K562 (cell line): ENCODE measurements around the gene COPG2. TPM values are rescaled to one million over a fixed set of nuclear protein-coding genes. Genes with fewer than 3 reads are reported as not detected.

ENCODE experiments used
- ARID1B ChIP-seq: fragments of 450-650 bp; IDR thresholded peaks from 2 replicates; pipeline ENCODE4 v1.6.1; 2016; ENCODE audit warnings: antibody characterized with exemption, mild to moderate bottlenecking, inconsistent platforms
- ATF3 ChIP-seq, 2 experiments: fragments of 450-650 bp in 1 of 2; sonication (generic) in 1 of 2; formaldehyde crosslinking in 1 of 2; IDR thresholded peaks in 1 of 2; conservative IDR thresholded peaks in 1 of 2; 2 replicates each; pipeline versions ENCODE4 v1.6.1 to v1.8.1; 2016 to 2023; ENCODE audit warnings: mild to moderate bottlenecking in 2 of 2, moderate library complexity in 2 of 2, inconsistent platforms in 1 of 2, missing genetic modification reagents in 1 of 2
- ATF6 ChIP-seq: sonication (generic); formaldehyde crosslinking; IDR thresholded peaks from 2 replicates; pipeline ENCODE4 v1.4.0; 2020; ENCODE audit warnings: mild to moderate bottlenecking, missing genetic modification reagents
- ETV5 ChIP-seq: sonication (generic); formaldehyde crosslinking; IDR thresholded peaks from 2 replicates; pipeline ENCODE4 v1.4.0; 2020; ENCODE audit warnings: low read depth, mild to moderate bottlenecking, missing genetic modification reagents
- GTF2B ChIP-seq: IDR thresholded peaks from 2 replicates; pipeline ENCODE4 v1.6.1; 2011; ENCODE audit not compliant: insufficient read length; ENCODE audit errors: extremely low read depth
- GTF2E2 ChIP-seq: fragments of 200-800 bp; sonication (Bioruptor generic); IDR thresholded peaks from 2 replicates; pipeline ENCODE4 v1.6.1; 2016; ENCODE audit warnings: missing genetic modification characterization, missing compliant biosample characterization
- HMGXB4 ChIP-seq: sonication (generic); formaldehyde crosslinking; IDR thresholded peaks from 2 replicates; pipeline ENCODE4 v1.8.1; 2023; ENCODE audit warnings: mild to moderate bottlenecking, missing genetic modification reagents
- L3MBTL2 ChIP-seq: fragments of 450-650 bp; IDR thresholded peaks from 2 replicates; pipeline ENCODE4 v1.6.1; 2016; ENCODE audit warnings: mild to moderate bottlenecking, moderate library complexity
- MEF2D ChIP-seq: conservative IDR thresholded peaks from 2 replicates; pipeline ENCODE4 v1.6.1; 2016; ENCODE audit warnings: low read depth, missing genetic modification characterization, missing compliant biosample characterization
- NFXL1 ChIP-seq: fragments of 450-650 bp; formaldehyde crosslinking; IDR thresholded peaks from 2 replicates; pipeline ENCODE4 v1.4.0; 2021; ENCODE audit warnings: mild to moderate bottlenecking
- OTX1 ChIP-seq: fragments of 450-650 bp; formaldehyde crosslinking; IDR thresholded peaks from 2 replicates; pipeline ENCODE4 v1.4.0; 2022; ENCODE audit warnings: mild to moderate bottlenecking
- PHF20 ChIP-seq: fragments of 450-650 bp; IDR thresholded peaks from 2 replicates; pipeline ENCODE4 v1.6.1; 2018; ENCODE audit not compliant: partially characterized antibody
- PHTF2 ChIP-seq: fragments of 250-450 bp; sonication (Bioruptor Pico); IDR thresholded peaks from 2 replicates; pipeline ENCODE4 v1.5.0; 2021; ENCODE audit warnings: mild to moderate bottlenecking
- POLR2H ChIP-seq: IDR thresholded peaks from 2 replicates; pipeline ENCODE4 v1.6.1; 2016; ENCODE audit warnings: missing genetic modification characterization, low read depth, mild to moderate bottlenecking, control low read depth, missing compliant biosample characterization, moderate library complexity
- SMARCE1 ChIP-seq: fragments of 450-650 bp; IDR thresholded peaks from 2 replicates; pipeline ENCODE4 v1.7.1; 2016; ENCODE audit warnings: mild to moderate bottlenecking
- SREBF2 ChIP-seq: sonication (generic); formaldehyde crosslinking; IDR thresholded peaks from 2 replicates; pipeline ENCODE4 v1.4.0; 2020; ENCODE audit warnings: mild to moderate bottlenecking, missing genetic modification reagents
- ZBTB12 ChIP-seq: fragments of 250-450 bp; sonication (Bioruptor Pico); IDR thresholded peaks from 2 replicates; pipeline ENCODE4 v1.4.0; 2020
- ZFP1 ChIP-seq: fragments of 450-650 bp; formaldehyde crosslinking; IDR thresholded peaks from 2 replicates; pipeline ENCODE4 v1.4.0; 2020; ENCODE audit warnings: mild to moderate bottlenecking, mixed read lengths
- ZKSCAN8 ChIP-seq: fragments of 200-800 bp; sonication (Bioruptor generic); IDR thresholded peaks from 2 replicates; pipeline ENCODE4 v1.6.1; 2016; ENCODE audit warnings: missing genetic modification characterization, missing compliant biosample characterization
- ZNF347 ChIP-seq: fragments of 450-650 bp; formaldehyde crosslinking; IDR thresholded peaks from 2 replicates; pipeline ENCODE4 v1.4.0; 2020; ENCODE audit warnings: low read depth, mild to moderate bottlenecking, moderate library complexity
- ZNF436 ChIP-seq: fragments of 250-450, 450-650 bp; sonication (Bioruptor Pico); formaldehyde crosslinking; IDR thresholded peaks from 2 replicates; pipeline ENCODE4 v1.7.0; 2020; ENCODE audit warnings: mild to moderate bottlenecking
- ZNF717 ChIP-seq: fragments of 250-450 bp; sonication (Bioruptor Pico); IDR thresholded peaks from 2 replicates; pipeline ENCODE4 v1.5.0; 2021
- ZSCAN29 ChIP-seq: fragments of 450-650 bp; IDR thresholded peaks from 2 replicates; pipeline ENCODE4 v1.6.1; 2017
- polyA plus RNA-seq, 8 experiments: library from polyadenylated mRNA; depleted of rRNA in 4 of 8; stranded (reverse) in 5 of 8; unstranded in 3 of 8; fragments of >200 nt; fragmentation: Nextera tagmentation in 2 of 8; fragmentation: Illumina TruSeq in 1 of 8; extraction: Ambion mirVana in 2 of 8; extraction: Trizol in 1 of 8; gene quantifications; 2 replicates each; pipeline versions ENCODE4 v1.2.1 to v1.2.3, GENCODE V29; 2011 to 2014; ENCODE audit warnings: inconsistent platforms in 1 of 8, missing spikeins in 1 of 8
- total RNA-seq, 7 experiments: library from RNA; depleted of rRNA in 6 of 7; stranded (reverse); fragments of >200 nt in 6 of 7; fragmentation: Illumina TruSeq in 2 of 7; extraction: Trizol in 2 of 7; gene quantifications; 2 replicates each; pipeline versions ENCODE4 v1.2.1 to v1.2.3, GENCODE V29; 2011 to 2021; ENCODE audit warnings: low replicate concordance in 1 of 7

COPG2 gene
- total and polyA plus RNA-seq, 9 of the 15 experiments (the other 6 are each of a cell fraction or from before 2014, with no cell fraction given): 6.6 to 104 (median 32.5) TPM

GRCh38 chr7:130669085-130669700 lies 645 bp upstream of the COPG2 start (continued):
- no peak for TF ChIP-seq ATF3 (IDR thresholded peaks at IDR 0.05)
- TF ChIP-seq ATF3 (CRISPR knock-in tag; conservative IDR thresholded peaks at IDR 0.05): 0 out of 2 replicates have a peak, but pooled peaks have one; percentile 11
- TF ChIP-seq ZSCAN29: no peak
- TF ChIP-seq ATF6 (CRISPR knock-in tag): peak; percentile 76; the same call in 1 of the 2 replicates
- TF ChIP-seq POLR2H (tag): no peak
- 0 out of 2 replicates have a peak, but pooled peaks have one; percentile 51 for TF ChIP-seq SMARCE1
- TF ChIP-seq L3MBTL2: no peak
- TF ChIP-seq ZBTB12 (CRISPR knock-in tag): 0 out of 2 replicates have a peak, but pooled peaks have one; percentile 18
- TF ChIP-seq MEF2D (tag): no peak
- TF ChIP-seq HMGXB4 (CRISPR knock-in tag): 0 out of 2 replicates have a peak, but pooled peaks have one; percentile 0
- no peak for TF ChIP-seq ZKSCAN8 (CRISPR knock-in tag)
- TF ChIP-seq ZFP1 (CRISPR knock-in tag): 0 out of 2 replicates have a peak, but pooled peaks have one; percentile 11
- 0 out of 2 replicates have a peak, but pooled peaks have one; percentile 17 for TF ChIP-seq PHTF2 (CRISPR knock-in tag)
- no peak for TF ChIP-seq GTF2B
- peak; percentile 15; the same call in 1 of the 2 replicates for TF ChIP-seq ETV5 (CRISPR knock-in tag)
- TF ChIP-seq ZNF436 (CRISPR knock-in tag): no peak
- TF ChIP-seq GTF2E2: peak; percentile 66; the same call in 1 of the 2 replicates
- TF ChIP-seq OTX1: no peak
- no peak for TF ChIP-seq ZNF717 (CRISPR knock-in tag)
- TF ChIP-seq PHF20: no peak
- TF ChIP-seq ZNF347 (CRISPR knock-in tag): no peak
- TF ChIP-seq SREBF2 (CRISPR knock-in tag): peak; percentile 35; the same call in 1 of the 2 replicates
- no peak for TF ChIP-seq NFXL1 (CRISPR knock-in tag)
- 0 out of 2 replicates have a peak, but pooled peaks have one; percentile 11 for TF ChIP-seq ARID1B
